ENCODE data around the gene NSMCE1. TPM values are rescaled to one million over a fixed set of nuclear protein-coding genes. Genes with fewer than 3 reads are reported as not detected.

Gene NSMCE1
- total and polyA plus RNA-seq, 4 donors = 16.5 to 39.0 (median 21.7) TPM

DNA sequence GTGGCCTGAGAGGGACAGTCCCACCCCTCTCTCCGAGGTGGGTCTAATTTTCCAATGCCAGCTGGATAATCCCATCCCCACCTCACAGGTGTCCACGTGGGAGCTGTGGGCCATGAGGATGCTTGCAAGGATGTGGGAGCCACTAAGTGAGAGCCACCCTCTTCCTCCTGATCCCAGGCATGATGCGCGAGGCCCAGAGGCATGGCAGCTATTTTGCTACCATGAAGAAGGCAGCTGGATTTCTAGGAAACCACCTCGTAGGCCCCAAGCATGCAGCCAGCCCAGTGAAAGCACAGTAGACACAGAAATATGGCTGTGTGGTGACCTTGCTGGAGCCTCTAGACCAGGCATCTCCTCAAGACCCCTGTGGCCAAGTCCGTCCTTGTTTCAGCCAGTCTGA, 44.9 kb downstream of the NSMCE1 start (continued):
- TF ChIP-seq, protein P1, sequence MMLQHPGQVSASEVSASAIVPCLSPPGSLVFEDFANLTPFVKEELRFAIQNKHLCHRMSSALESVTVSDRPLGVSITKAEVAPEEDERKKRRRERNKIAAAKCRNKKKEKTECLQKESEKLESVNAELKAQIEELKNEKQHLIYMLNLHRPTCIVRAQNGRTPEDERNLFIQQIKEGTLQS (IDR thresholded peaks at IDR 0.05) = no peak
- no peak for TF ChIP-seq SP1 (IDR thresholded peaks at IDR 0.05)
- TF ChIP-seq HNF4G (IDR thresholded peaks at IDR 0.05) = no peak
- TF ChIP-seq FOXA2 (IDR thresholded peaks at IDR 0.05) = no peak

DNA sequence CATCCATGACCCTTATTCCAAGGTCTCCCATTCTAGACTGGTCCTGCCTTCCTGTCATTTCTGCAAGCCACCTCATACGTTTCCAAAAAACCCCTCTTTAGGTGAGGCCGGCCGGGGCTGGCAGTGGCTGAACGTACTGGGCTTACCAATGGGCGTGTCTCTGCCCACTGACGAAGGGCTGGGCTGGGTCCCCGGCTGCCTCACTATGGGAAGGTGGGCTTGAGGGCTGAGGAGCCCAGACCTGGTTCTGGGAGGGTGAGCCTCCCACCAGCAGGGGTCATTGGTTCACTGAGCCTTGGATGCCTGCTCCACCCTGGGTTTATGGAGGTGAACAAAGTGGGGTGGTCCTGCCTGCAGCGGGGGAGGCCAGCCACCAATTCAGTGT, 45.4 kb downstream of the NSMCE1 start:
- Histone ChIP-seq H3K9ac (ENCODE audit: low read depth in 1 of 2, low read length in 2 of 2) (no peak overlapping the region), H3K4me1 (ENCODE audit: control insufficient read depth in 4 of 4, insufficient read depth in 4 of 4, low read length in 3 of 4) (peaks cover 2 to 53% (median 35%) of the 10 kb centered on the region in 4 donors), H3K27ac (ENCODE audit: low read depth in 1 of 2, low read length in 2 of 2) (peak overlapping the region in 1 of 2 donors; percentile 60), H3K27me3 (ENCODE audit: control insufficient read depth in 4 of 4, insufficient read depth in 4 of 4, low read length in 3 of 4) (no peaks in the 10 kb centered on the region), H3K9me3 (ENCODE audit: control insufficient read depth in 4 of 4, low read length in 3 of 4) (no peaks in the 10 kb centered on the region), H3K4me3 (ENCODE audit: low read depth in 1 of 3, low read length in 3 of 3) (no peak overlapping the region), H3K36me3 (ENCODE audit: control insufficient read depth in 4 of 4, insufficient read depth in 3 of 4, low read depth in 1 of 4, low read length in 3 of 4) (peaks cover 11 to 14% (median 12%) of the 10 kb centered on the region in 4 donors)
- TF ChIP-seq, protein P2, sequence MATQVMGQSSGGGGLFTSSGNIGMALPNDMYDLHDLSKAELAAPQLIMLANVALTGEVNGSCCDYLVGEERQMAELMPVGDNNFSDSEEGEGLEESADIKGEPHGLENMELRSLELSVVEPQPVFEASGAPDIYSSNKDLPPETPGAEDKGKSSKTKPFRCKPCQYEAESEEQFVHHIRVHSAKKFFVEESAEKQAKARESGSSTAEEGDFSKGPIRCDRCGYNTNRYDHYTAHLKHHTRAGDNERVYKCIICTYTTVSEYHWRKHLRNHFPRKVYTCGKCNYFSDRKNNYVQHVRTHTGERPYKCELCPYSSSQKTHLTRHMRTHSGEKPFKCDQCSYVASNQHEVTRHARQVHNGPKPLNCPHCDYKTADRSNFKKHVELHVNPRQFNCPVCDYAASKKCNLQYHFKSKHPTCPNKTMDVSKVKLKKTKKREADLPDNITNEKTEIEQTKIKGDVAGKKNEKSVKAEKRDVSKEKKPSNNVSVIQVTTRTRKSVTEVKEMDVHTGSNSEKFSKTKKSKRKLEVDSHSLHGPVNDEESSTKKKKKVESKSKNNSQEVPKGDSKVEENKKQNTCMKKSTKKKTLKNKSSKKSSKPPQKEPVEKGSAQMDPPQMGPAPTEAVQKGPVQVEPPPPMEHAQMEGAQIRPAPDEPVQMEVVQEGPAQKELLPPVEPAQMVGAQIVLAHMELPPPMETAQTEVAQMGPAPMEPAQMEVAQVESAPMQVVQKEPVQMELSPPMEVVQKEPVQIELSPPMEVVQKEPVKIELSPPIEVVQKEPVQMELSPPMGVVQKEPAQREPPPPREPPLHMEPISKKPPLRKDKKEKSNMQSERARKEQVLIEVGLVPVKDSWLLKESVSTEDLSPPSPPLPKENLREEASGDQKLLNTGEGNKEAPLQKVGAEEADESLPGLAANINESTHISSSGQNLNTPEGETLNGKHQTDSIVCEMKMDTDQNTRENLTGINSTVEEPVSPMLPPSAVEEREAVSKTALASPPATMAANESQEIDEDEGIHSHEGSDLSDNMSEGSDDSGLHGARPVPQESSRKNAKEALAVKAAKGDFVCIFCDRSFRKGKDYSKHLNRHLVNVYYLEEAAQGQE (IDR thresholded peaks at IDR 0.05) = no peak
- TF ChIP-seq FOXA2 (IDR thresholded peaks at IDR 0.05) (no peak), HNF4G (IDR thresholded peaks at IDR 0.05) (no peak), RXRA (IDR thresholded peaks at IDR 0.05) (no peak), RAD21 (IDR thresholded peaks at IDR 0.05) (no peak), GABPA (IDR thresholded peaks at IDR 0.05 in 1 of 2, conservative IDR thresholded peaks at IDR 0.05 in 1 of 2) (no peak), TAF1 (conservative IDR thresholded peaks at IDR 0.05) (no peak), HNF4A (conservative IDR thresholded peaks at IDR 0.05) (no peak), FOXA1 (IDR thresholded peaks at IDR 0.05) (no peak), JUND (IDR thresholded peaks at IDR 0.05) (no peak)
- TF ChIP-seq, protein P3, sequence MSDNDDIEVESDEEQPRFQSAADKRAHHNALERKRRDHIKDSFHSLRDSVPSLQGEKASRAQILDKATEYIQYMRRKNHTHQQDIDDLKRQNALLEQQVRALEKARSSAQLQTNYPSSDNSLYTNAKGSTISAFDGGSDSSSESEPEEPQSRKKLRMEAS (IDR thresholded peaks at IDR 0.05) = no peak
- TF ChIP-seq, protein P1 (IDR thresholded peaks at IDR 0.05) = no peak
- TF ChIP-seq, protein P4, sequence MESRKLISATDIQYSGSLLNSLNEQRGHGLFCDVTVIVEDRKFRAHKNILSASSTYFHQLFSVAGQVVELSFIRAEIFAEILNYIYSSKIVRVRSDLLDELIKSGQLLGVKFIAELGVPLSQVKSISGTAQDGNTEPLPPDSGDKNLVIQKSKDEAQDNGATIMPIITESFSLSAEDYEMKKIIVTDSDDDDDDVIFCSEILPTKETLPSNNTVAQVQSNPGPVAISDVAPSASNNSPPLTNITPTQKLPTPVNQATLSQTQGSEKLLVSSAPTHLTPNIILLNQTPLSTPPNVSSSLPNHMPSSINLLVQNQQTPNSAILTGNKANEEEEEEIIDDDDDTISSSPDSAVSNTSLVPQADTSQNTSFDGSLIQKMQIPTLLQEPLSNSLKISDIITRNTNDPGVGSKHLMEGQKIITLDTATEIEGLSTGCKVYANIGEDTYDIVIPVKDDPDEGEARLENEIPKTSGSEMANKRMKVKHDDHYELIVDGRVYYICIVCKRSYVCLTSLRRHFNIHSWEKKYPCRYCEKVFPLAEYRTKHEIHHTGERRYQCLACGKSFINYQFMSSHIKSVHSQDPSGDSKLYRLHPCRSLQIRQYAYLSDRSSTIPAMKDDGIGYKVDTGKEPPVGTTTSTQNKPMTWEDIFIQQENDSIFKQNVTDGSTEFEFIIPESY (IDR thresholded peaks at IDR 0.05) = no peak
- 82% methylated on average over 8 of the region's 8 CpGs for WGBS
- DNase-seq (ENCODE audit: low spot score) = no peak
